Measurements from ENCODE around the gene PIGM.

Gene PIGM

DNA sequence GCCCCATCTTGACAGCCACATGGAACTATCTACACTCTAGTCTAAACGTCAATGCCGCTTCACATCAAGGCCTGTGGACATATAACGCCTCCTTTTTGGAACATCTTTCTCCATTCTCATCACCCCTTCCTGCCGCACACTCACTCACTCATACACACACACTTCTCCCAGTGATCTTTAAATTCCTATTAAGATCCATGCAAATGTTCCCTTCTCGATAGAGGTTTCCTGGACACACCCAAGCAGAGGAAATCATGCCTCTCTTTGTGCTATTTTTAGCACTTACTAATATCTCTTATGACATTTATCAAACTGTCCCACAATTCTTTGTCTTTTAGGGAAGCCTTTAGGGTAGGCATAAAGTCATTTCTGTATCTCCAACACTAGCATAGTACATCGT, 49.5 kb downstream of the PIGM start:
- DNase-seq (ENCODE audit: low spot score): no peak
- Histone ChIP-seq H3K27ac (no peak overlapping the region), H3K4me3 (no peak overlapping the region)
- TF ChIP-seq CTCF (IDR thresholded peaks at IDR 0.05): no peak

- DNase-seq (ENCODE audit: low spot score): peak; percentile 41
- no peak for TF ChIP-seq CTCF (IDR thresholded peaks at IDR 0.05)
- no peak overlapping the region for H3K27ac ChIP-seq
- no peak overlapping the region for H3K4me3 ChIP-seq
Observed at GRCh38 chr1:159981351-159982055, 50.3 kb downstream of the PIGM start.

- Histone ChIP-seq H3K4me3 (no peak overlapping the region), H3K27ac (no peak overlapping the region)
- TF ChIP-seq CTCF (IDR thresholded peaks at IDR 0.05): no peak
- DNase-seq (ENCODE audit: low spot score): peak; percentile 12
Observed at GRCh38 chr1:159980786-159981185, 51.0 kb downstream of the PIGM start.

DNA sequence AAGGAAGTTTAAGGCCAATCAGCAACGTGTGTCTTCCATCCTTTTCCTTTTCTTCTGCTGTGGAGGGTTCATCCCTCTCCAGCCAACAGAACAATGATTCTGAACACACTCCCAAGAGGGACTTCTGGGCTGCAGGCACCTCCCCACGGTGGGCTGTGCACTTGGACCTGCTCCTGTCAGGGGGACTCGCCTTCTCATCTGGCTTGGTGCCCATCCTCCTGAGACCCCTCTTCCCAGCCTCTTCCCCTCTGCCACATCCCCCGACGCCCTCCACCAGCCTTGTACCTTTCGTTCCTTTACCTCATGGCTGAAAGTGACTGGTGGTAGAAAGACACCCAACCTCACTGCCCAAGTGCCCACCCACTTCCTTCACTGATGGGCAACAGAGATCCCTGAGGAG, 51.7 kb downstream of the PIGM start:
- peak; percentile 31 for DNase-seq (ENCODE audit: low spot score)
- H3K27ac ChIP-seq: no peak overlapping the region
- H3K4me3 ChIP-seq: no peak overlapping the region
- TF ChIP-seq CTCF (IDR thresholded peaks at IDR 0.05): no peak

- Histone ChIP-seq H3K4me3 (no peak overlapping the region), H3K27ac (no peak overlapping the region)
- no peak for TF ChIP-seq CTCF (IDR thresholded peaks at IDR 0.05)
- no peak for DNase-seq (ENCODE audit: low spot score)
Observed at GRCh38 chr1:159979257-159979656, 52.5 kb downstream of the PIGM start.

- Histone ChIP-seq H3K27ac (no peak overlapping the region), H3K4me3 (no peak overlapping the region)
- DNase-seq (ENCODE audit: low spot score): no peak
- TF ChIP-seq CTCF (IDR thresholded peaks at IDR 0.05): no peak
Observed at GRCh38 chr1:159978107-159978398, 53.7 kb downstream of the PIGM start.

DNA sequence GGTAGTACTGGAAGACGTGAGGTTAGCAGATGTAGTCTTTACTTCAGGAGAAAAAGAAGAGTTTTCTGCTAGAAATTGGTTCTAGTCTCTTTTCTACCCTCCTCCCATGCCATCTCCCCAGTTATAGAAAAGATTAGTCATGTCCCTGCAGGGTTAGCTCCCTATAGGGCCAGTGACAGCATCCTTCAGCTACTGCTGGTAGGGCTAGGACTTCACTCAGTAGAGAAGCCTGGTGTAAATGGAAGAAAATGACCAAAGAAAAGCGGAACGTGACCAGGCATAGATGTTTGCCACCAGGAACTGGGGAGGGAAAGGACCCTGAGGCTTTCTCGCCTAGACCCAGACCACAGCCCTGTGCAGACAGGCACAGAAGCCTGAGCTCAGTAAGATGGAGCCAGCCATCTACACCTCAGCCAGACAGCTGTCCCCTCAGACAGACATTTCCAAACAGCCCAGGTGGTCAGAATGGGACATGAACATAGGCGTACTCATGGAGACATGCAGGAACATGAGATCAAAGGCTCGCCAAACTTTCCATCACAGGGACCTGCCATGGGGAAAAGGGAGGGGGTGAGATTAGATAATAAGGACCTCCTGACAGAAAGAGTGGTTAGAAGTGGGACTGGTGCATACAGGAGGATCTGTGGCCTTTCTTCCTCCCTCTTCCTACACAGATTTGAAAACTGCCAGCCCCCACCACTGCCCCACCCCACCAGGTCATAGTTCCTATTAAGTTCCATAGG, 54.3 kb downstream of the PIGM start:
- TF ChIP-seq CTCF (IDR thresholded peaks at IDR 0.05): no peak
- peak; percentile 62 for DNase-seq (ENCODE audit: low spot score)
- H3K4me3 ChIP-seq: no peak overlapping the region
- no peak overlapping the region for H3K27ac ChIP-seq
